Skeletal muscle cell (primary cell): Measurements from ENCODE around the gene UBR3.
"Not testable (repeated sequence)": the region's sequence is repeated elsewhere in the genome, so short reads cannot be mapped to it uniquely, and the experiment has no call there.

ENCODE experiments used
- DNase-seq: peaks from one replicate; pipeline ENCODE4 v3.0.0-alpha.2; 2010; ENCODE audit warnings: low read depth
- H3K4me3 ChIP-seq: 2 replicates; pipeline ENCODE4 v1.5.1; 2011; ENCODE audit warnings: low read depth, mild to moderate bottlenecking, control low read depth, low read length, moderate library complexity

UBR3 gene

DNA sequence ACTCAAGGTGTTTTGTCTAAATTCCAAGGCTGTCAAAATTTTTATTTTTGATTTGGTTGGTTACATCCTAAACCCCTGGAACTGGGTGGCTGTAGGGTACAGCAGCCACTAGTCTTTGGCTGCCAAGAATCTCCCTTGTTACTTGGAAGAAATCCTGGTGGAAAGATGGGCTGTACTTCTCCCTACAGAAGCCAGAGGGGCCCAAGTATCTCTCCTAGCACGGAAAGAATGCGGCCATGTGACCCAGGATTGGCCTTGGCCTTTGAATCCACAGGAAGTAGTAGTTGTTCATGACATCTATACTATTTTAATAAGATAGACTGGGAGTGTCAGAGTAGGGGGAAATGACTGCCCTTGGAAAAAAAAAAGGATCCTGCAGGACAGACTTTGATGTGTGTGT, 296.3 kb downstream of the UBR3 start:
- H3K4me3 ChIP-seq = no peak overlapping the region
- DNase-seq = no peak

DNA sequence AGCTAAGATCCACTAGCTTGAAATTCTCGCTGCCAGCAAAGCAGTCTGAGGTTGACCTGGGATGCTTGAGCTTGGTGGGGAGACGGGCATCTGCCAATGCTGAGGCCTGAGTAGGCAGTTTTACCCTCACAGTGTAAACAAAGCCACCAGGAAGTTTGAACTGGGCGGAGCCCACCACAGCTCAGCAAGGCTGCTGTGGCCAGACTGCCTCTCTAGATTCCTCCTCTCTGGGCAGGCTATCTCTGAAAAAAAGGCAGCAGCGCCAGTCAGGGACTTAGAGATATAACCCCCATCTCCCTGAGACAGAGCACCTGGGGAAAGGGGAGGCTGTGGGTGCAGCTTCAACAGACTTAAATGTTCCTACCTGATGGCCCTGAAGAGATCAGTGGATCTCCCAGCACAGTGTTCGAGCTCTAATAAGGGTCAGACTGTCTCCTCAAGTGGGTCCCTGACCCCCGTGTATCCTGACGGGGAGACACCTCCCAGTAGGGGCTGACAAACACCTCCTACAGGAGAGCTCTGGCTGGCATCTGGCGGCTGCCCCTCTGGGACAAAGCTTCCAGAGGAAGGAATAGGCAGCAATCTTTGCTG, 299.0 kb downstream of the UBR3 start:
- H3K4me3 ChIP-seq, DNase-seq: not testable (repeated sequence)
